Measurements from ENCODE around the gene CYB561D1. TPM values are rescaled to one million over a fixed set of nuclear protein-coding genes. Genes with fewer than 3 reads are reported as not detected.

CYB561D1 gene
- total and polyA plus RNA-seq, 4 experiments from 2014 or later: 13.6 to 41.6 (median 28.9) TPM

- no peak overlapping the region for H3K4me3 ChIP-seq (ENCODE audit: low read length in 2 of 2)
- intact Hi-C loops (cut with micrococcal nuclease): no loop called here
- no peak for DNase-seq
- Mint-ChIP-seq H3K27me3 (peaks cover 0 to 2% of the 10 kb centered on the region in 2 donors), H3K4me1 (peaks cover 17 to 37% (median 26%) of the 10 kb centered on the region in 4 donors), H3K9me3 (no peaks in the 10 kb centered on the region), H3K4me3 (peak overlapping the region in 1 of 8 donors; percentile 5), H3K36me3 (no peaks in the 10 kb centered on the region), H3K27ac (peak overlapping the region in 2 of 7 donors; percentile 48 to 57)
- no peaks in the 10 kb centered on the region for H3K27me3 ChIP-seq (ENCODE audit: insufficient read depth, low read length)
- CTCF ChIA-PET (ENCODE audit: partially characterized antibody): interaction anchor here (0.5 to 21.4 kb wide), 10 partner anchors 9 to 266 kb away, joined by 3 to 1669 read pairs (median 4); partner anchors contain the start of genes AMIGO1, ATXN7L2, CYB561D1 and PSRC1
- H3K9me3 ChIP-seq (ENCODE audit: control insufficient read depth in 1 of 2, low read length in 2 of 2): no peaks in the 10 kb centered on the region
- POLR2A ChIA-PET (ENCODE audit: partially characterized antibody): interaction anchor here (0.9 to 9.8 kb wide), 4 partner anchors 12 to 46 kb away, joined by 3 to 438 read pairs (median 3); partner anchors contain the start of genes AMIGO1 and CYB561D1
- peaks cover 25% of the 10 kb centered on the region for H3K4me1 ChIP-seq (ENCODE audit: insufficient read depth, low read length)
- no peaks in the 10 kb centered on the region for H3K36me3 ChIP-seq (ENCODE audit: insufficient read depth, low read length)
- H3K27ac ChIP-seq (ENCODE audit: low read depth, low read length): no peak overlapping the region
Measured at GRCh38 chr1:109529881-109530456, 36.1 kb downstream of the CYB561D1 start.

- intact Hi-C loops (cut with micrococcal nuclease): no loop called here
- no peak overlapping the region for H3K27ac ChIP-seq (ENCODE audit: low read depth, low read length)
- Mint-ChIP-seq H3K27me3 (peaks cover 0 to 4% of the 10 kb centered on the region in 2 donors), H3K27ac (peak overlapping the region; percentile 17 to 87 (median 57)), H3K4me1 (peaks cover 15 to 37% (median 25%) of the 10 kb centered on the region in 4 donors), H3K4me3 (peak overlapping the region in 7 of 8 donors; percentile 21 to 82 (median 55)), H3K36me3 (no peaks in the 10 kb centered on the region), H3K9me3 (no peaks in the 10 kb centered on the region)
- POLR2A ChIA-PET (ENCODE audit: partially characterized antibody): interaction anchor here (1.2 to 9.8 kb wide), 3 partner anchors 12 to 31 kb away, joined by 3 to 438 read pairs (median 3); partner anchors contain the start of genes AMIGO1 and CYB561D1
- H3K27me3 ChIP-seq (ENCODE audit: insufficient read depth, low read length): no peaks in the 10 kb centered on the region
- peaks cover 25% of the 10 kb centered on the region for H3K4me1 ChIP-seq (ENCODE audit: insufficient read depth, low read length)
- no peaks in the 10 kb centered on the region for H3K9me3 ChIP-seq (ENCODE audit: control insufficient read depth in 1 of 2, low read length in 2 of 2)
- no peaks in the 10 kb centered on the region for H3K36me3 ChIP-seq (ENCODE audit: insufficient read depth, low read length)
- DNase-seq: no peak
- CTCF ChIA-PET (ENCODE audit: partially characterized antibody): interaction anchor here (0.5 to 21.4 kb wide), 8 partner anchors 8 to 266 kb away, joined by 3 to 1669 read pairs (median 4); partner anchors contain the start of genes AMIGO1, ATXN7L2, CYB561D1 and PSRC1
- H3K4me3 ChIP-seq (ENCODE audit: low read length in 2 of 2): no peak overlapping the region
Measured at GRCh38 chr1:109530457-109531087, 36.7 kb downstream of the CYB561D1 start.

- peak overlapping the region in 7 of 8 donors; percentile 21 to 82 (median 55) for H3K4me3 Mint-ChIP-seq
- no peak for DNase-seq
- POLR2A ChIA-PET (ENCODE audit: partially characterized antibody): interaction anchor here (1.2 to 9.8 kb wide), 8 partner anchors 17 to 281 kb away, joined by 3 to 438 read pairs (median 10); partner anchors contain the start of genes AMIGO1, ATXN7L2, CYB561D1 and GNAI3
- intact Hi-C loops (cut with micrococcal nuclease): no loop called here
- Histone ChIP-seq H3K4me1 (ENCODE audit: insufficient read depth, low read length) (peaks cover 25% of the 10 kb centered on the region), H3K9me3 (ENCODE audit: control insufficient read depth in 1 of 2, low read length in 2 of 2) (no peaks in the 10 kb centered on the region), H3K27ac (ENCODE audit: low read depth, low read length) (no peak overlapping the region), H3K27me3 (ENCODE audit: insufficient read depth, low read length) (no peaks in the 10 kb centered on the region), H3K36me3 (ENCODE audit: insufficient read depth, low read length) (no peaks in the 10 kb centered on the region), H3K4me3 (ENCODE audit: low read length in 2 of 2) (no peak overlapping the region)
- no peaks in the 10 kb centered on the region for H3K36me3 Mint-ChIP-seq
- CTCF ChIA-PET (ENCODE audit: partially characterized antibody): interaction anchor here (0.6 to 21.4 kb wide), 25 partner anchors 7 to 292 kb away, joined by 3 to 1669 read pairs (median 9); partner anchors contain the start of genes AMIGO1, ATXN7L2, CYB561D1 and GNAI3
- H3K27ac Mint-ChIP-seq: peak overlapping the region; percentile 17 to 87 (median 54)
- peaks cover 15 to 37% (median 25%) of the 10 kb centered on the region in 4 donors for H3K4me1 Mint-ChIP-seq
- peaks cover 0 to 2% of the 10 kb centered on the region in 2 donors for H3K27me3 Mint-ChIP-seq
- H3K9me3 Mint-ChIP-seq: no peaks in the 10 kb centered on the region
Measured at GRCh38 chr1:109531380-109531779, 37.5 kb downstream of the CYB561D1 start.

GRCh38 chr1:109531826-109532364 lies 38.0 kb downstream of the CYB561D1 start:
- Mint-ChIP-seq H3K27ac (peak overlapping the region in 3 of 7 donors; percentile 87 to 96 (median 92)), H3K36me3 (no peaks in the 10 kb centered on the region), H3K4me3 (peak overlapping the region in 7 of 8 donors; percentile 28 to 91 (median 87)), H3K27me3 (peaks cover 0 to 2% of the 10 kb centered on the region in 2 donors), H3K9me3 (no peaks in the 10 kb centered on the region), H3K4me1 (peaks cover 15 to 37% (median 25%) of the 10 kb centered on the region in 4 donors)
- ChIA-PET CTCF (ENCODE audit: partially characterized antibody) (interaction anchor here (0.6 to 21.4 kb wide), 43 partner anchors 7 to 367 kb away, joined by 3 to 1669 read pairs (median 4); partner anchors contain the start of genes AMIGO1, ATXN7L2, CYB561D1 and GNAI3), POLR2A (ENCODE audit: partially characterized antibody) (interaction anchor here (0.7 to 9.8 kb wide), 13 partner anchors 14 to 503 kb away, joined by 3 to 438 read pairs (median 6); partner anchors contain the start of genes AMIGO1, ATXN7L2, CYB561D1 and GNAI3)
- no peaks in the 10 kb centered on the region for H3K36me3 ChIP-seq (ENCODE audit: insufficient read depth, low read length)
- no peaks in the 10 kb centered on the region for H3K9me3 ChIP-seq (ENCODE audit: control insufficient read depth in 1 of 2, low read length in 2 of 2)
- no peak overlapping the region for H3K27ac ChIP-seq (ENCODE audit: low read depth, low read length)
- DNase-seq: no peak
- intact Hi-C loops (cut with micrococcal nuclease): loop anchor here (1.0 kb wide), 6 partner anchors 34 to 269 kb away; partner anchors contain the start of genes CYB561D1, PSMA5 and PSRC1
- H3K4me1 ChIP-seq (ENCODE audit: insufficient read depth, low read length): peaks cover 25% of the 10 kb centered on the region
- peak overlapping the region in 1 of 2 donors; percentile 55 for H3K4me3 ChIP-seq (ENCODE audit: low read length in 2 of 2)
- no peaks in the 10 kb centered on the region for H3K27me3 ChIP-seq (ENCODE audit: insufficient read depth, low read length)

- Histone ChIP-seq H3K27ac (ENCODE audit: low read depth, low read length) (peak overlapping the region; percentile 29), H3K27me3 (ENCODE audit: insufficient read depth, low read length) (no peaks in the 10 kb centered on the region), H3K4me1 (ENCODE audit: insufficient read depth, low read length) (peaks cover 25% of the 10 kb centered on the region), H3K9me3 (ENCODE audit: control insufficient read depth in 1 of 2, low read length in 2 of 2) (no peaks in the 10 kb centered on the region), H3K36me3 (ENCODE audit: insufficient read depth, low read length) (no peaks in the 10 kb centered on the region), H3K4me3 (ENCODE audit: low read length in 2 of 2) (peak overlapping the region; percentile 55 to 71)
- intact Hi-C loops (cut with micrococcal nuclease): loop anchor here (1.0 kb wide), 7 partner anchors 34 to 269 kb away; partner anchors contain the start of genes CYB561D1, PSMA5 and PSRC1
- CTCF ChIA-PET (ENCODE audit: partially characterized antibody): interaction anchor here (0.6 to 21.4 kb wide), 51 partner anchors 8 to 447 kb away, joined by 3 to 1669 read pairs (median 4); partner anchors contain the start of genes AMIGO1, ATXN7L2, CYB561D1 and GNAI3
- Mint-ChIP-seq H3K27ac (peak overlapping the region; percentile 61 to 96 (median 89)), H3K4me1 (peaks cover 15 to 37% (median 25%) of the 10 kb centered on the region in 4 donors), H3K27me3 (peaks cover 0 to 2% of the 10 kb centered on the region in 2 donors), H3K9me3 (no peaks in the 10 kb centered on the region), H3K36me3 (no peaks in the 10 kb centered on the region), H3K4me3 (peak overlapping the region; percentile 77 to 91 (median 86))
- POLR2A ChIA-PET (ENCODE audit: partially characterized antibody): interaction anchor here (0.7 to 9.8 kb wide), 17 partner anchors 14 to 502 kb away, joined by 3 to 438 read pairs (median 5); partner anchors contain the start of genes AHCYL1, AMIGO1, ATXN7L2 and CYB561D1
- peak; percentile 84 to 90 (median 86) for DNase-seq
Measured at GRCh38 chr1:109532365-109533136, 38.7 kb downstream of the CYB561D1 start.

GRCh38 chr1:109534307-109534858 lies 40.5 kb downstream of the CYB561D1 start:
- intact Hi-C loops (cut with micrococcal nuclease): no loop called here
- CTCF ChIA-PET (ENCODE audit: partially characterized antibody): interaction anchor here (1.0 to 21.4 kb wide), 9 partner anchors 11 to 295 kb away, joined by 3 to 1669 read pairs (median 4); partner anchors contain the start of genes AMIGO1, ATXN7L2, CYB561D1 and PSRC1
- H3K27ac ChIP-seq (ENCODE audit: low read depth, low read length): no peak overlapping the region

More at GRCh38 chr1:109534307-109534858, 40.5 kb downstream of the CYB561D1 start:
- no peaks in the 10 kb centered on the region for H3K36me3 Mint-ChIP-seq
- DNase-seq: no peak
- H3K9me3 Mint-ChIP-seq: no peaks in the 10 kb centered on the region
- peaks cover 0 to 2% of the 10 kb centered on the region in 2 donors for H3K27me3 Mint-ChIP-seq
- no peak overlapping the region for H3K4me3 Mint-ChIP-seq
- POLR2A ChIA-PET (ENCODE audit: partially characterized antibody): interaction anchor here (0.6 to 9.8 kb wide), 3 partner anchors 12 to 50 kb away, joined by 3 to 438 read pairs (median 4); partner anchors contain the start of genes AMIGO1 and CYB561D1
- Histone ChIP-seq H3K36me3 (ENCODE audit: insufficient read depth, low read length) (no peaks in the 10 kb centered on the region), H3K9me3 (ENCODE audit: control insufficient read depth in 1 of 2, low read length in 2 of 2) (no peaks in the 10 kb centered on the region), H3K4me3 (ENCODE audit: low read length in 2 of 2) (no peak overlapping the region), H3K4me1 (ENCODE audit: insufficient read depth, low read length) (peaks cover 25% of the 10 kb centered on the region), H3K27me3 (ENCODE audit: insufficient read depth, low read length) (no peaks in the 10 kb centered on the region)
- H3K4me1 Mint-ChIP-seq: peaks cover 15 to 36% (median 25%) of the 10 kb centered on the region in 4 donors
- H3K27ac Mint-ChIP-seq: peak overlapping the region in 2 of 7 donors; percentile 1 to 38
